ENCODE measurements around the gene ALPI.
"Not testable (repeated sequence)": the region's sequence is repeated elsewhere in the genome, so short reads cannot be mapped to it uniquely, and the experiment has no call there.

GRCh38 chr2:232442431-232442830 lies 13.5 kb upstream of the ALPI start:
- TF ChIP-seq, protein P1, sequence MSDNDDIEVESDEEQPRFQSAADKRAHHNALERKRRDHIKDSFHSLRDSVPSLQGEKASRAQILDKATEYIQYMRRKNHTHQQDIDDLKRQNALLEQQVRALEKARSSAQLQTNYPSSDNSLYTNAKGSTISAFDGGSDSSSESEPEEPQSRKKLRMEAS (IDR thresholded peaks at IDR 0.05; ENCODE audit: low read depth, low read length) = not testable (repeated sequence)
- TF ChIP-seq CTCF (IDR thresholded peaks at IDR 0.05; ENCODE audit: low read depth, low read length); POLR2A (IDR thresholded peaks at IDR 0.05; ENCODE audit: extremely low read depth, insufficient read length); MYC (IDR thresholded peaks at IDR 0.05; ENCODE audit: low read depth, low read length): not testable (repeated sequence)

All from NB4 (cell line).